GM19193 (cell line): ENCODE data around the gene RICTOR.

Experiments used
- POLR2A ChIP-seq: IDR thresholded peaks from 4 replicates; pipeline ENCODE4 v1.6.1; 2011; ENCODE audit not compliant: insufficient read depth, insufficient read length; ENCODE audit errors: extremely low read depth

Gene RICTOR

DNA sequence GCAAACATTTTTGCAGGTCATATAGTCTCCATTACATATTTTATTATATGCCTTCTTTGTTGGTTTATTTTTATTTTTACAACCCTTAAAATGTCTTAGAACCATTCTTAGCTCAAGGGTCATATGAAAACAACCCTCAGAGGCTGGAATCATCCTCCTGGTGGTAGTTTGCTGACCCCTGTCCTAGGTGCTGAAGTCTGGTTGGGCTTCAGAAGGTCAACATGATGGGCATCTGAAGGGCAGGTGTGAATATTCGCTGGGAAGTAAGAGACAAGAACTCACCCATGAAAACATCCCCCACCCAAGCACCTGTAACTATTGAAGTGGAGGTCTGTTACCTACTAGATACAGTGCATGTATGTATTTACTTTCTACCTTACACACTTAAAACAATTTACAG is 153.0 kb downstream of the RICTOR start:
- TF ChIP-seq POLR2A = no peak

DNA sequence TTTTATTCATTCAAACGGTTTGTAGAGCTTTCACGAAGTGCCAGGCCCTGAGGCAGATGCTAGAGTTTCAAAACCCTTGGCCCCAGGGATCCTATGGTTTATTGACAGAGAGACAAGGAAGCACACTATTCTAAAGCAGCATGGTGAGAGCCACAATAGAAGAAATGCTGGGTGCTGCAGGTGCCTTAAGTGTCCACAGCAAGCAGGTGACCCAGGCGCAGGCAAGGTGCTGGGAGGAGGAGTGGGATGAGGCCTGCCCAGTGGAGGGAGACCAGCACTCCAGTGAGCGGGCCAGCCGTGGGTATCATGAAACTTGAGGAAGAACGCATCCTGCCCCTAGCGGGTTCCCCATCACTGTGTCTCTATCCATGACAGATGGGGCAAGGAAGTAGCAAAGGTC is 157.4 kb downstream of the RICTOR start:
- no peak for TF ChIP-seq POLR2A

DNA sequence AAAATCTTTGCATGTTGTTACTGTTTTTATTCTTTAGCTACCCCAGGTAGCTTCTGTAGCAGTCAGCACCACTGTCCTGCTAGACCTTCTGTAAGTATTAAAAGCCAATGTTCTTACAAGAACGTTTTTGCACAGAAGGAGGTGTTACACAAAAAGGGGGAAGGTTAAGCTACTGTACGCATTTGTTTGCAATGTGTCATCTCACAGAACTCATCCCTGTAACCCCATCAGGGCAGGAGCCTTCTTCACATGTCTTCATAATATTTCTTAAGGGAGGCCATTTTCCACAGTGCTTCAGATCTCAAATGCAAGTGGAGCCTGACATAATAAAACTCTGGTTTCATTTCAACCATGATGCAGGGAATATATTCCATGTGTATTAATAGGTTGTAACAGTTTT is 160.5 kb downstream of the RICTOR start:
- TF ChIP-seq POLR2A = no peak

DNA sequence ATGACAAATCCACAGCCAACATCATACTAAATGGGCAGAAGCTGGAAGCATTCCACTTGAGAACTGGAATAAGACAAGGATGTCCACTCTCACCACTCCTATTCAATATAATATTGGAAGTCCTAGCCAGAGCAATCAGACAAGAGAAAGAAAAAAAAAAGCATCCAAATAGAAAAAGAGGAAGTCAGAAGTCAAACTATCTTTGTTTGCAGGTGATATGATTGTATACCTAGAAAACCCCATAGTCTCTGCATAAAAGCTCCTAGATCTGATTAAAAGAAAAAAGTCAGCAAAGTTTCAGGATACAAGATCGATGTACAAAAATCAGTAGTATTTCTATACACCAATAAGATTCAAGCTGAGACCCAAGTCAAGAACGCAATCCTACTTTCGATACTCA is 162.3 kb downstream of the RICTOR start:
- TF ChIP-seq POLR2A = no peak

DNA sequence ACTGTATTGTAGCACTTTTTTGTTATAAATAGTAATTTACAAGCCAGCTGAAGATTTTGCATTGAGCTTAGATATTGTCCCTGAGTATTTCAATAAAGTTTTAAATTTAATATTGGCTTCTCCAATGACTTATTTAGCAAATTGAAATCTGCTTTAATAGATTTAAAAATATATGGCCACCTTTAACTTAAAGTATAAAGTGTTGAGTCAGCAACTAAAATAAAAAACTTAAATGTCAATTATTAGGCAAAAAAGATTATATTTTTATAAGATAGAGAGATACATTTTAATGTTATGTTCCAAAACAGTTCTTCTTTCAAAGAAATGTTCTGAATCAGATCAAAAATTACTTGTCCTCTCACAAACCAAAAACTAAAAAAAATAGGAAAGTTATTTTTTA is 167.7 kb downstream of the RICTOR start:
- TF ChIP-seq POLR2A = no peak

GRCh38 chr5:38905516-38905915 is 168.7 kb downstream of the RICTOR start:
- TF ChIP-seq POLR2A = no peak

GRCh38 chr5:38899936-38900335 is 174.3 kb downstream of the RICTOR start:
- TF ChIP-seq POLR2A = no peak

DNA sequence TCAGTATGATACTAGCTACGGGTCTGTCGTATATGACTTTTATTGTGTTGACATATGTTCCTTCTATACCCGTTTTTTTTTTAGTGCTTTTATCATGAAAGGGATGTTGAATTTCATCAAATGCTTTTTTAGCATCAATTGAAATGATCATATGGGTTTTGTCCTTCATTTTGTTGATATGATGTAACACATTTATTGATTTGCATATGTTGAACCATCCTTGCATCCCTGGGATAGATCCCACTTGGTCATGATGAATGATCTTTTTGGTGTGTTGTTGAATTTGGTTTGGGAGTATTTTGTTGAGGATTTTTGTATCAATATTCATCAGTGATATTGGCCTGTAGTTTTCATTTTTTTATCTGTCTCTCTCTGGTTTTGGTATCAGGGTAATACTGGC is 177.4 kb downstream of the RICTOR start:
- no peak for TF ChIP-seq POLR2A

DNA sequence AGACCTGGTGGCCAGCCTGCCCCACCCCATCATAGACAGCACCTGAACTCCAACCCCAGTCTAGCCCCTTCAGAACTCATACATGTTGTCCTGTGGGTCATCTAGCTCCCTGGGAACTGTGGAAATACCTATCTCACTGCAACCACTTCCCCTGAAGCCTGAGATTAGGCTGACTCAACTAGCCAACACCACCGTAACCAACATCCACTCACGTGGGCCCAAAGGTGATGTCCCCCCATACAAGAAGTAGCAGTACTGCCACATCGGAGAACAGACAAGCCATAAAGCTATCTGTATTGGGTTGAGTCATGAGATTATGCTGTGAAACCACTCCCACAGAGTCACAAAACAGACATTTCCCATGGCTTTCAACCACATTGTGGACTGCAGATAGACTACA is 181.8 kb downstream of the RICTOR start:
- no peak for TF ChIP-seq POLR2A

GRCh38 chr5:38891563-38891962 is 182.6 kb downstream of the RICTOR start:
- TF ChIP-seq POLR2A = no peak

- TF ChIP-seq POLR2A = no peak
These were observed 184.8 kb downstream of the RICTOR start for GRCh38 chr5:38889424-38889823.

DNA sequence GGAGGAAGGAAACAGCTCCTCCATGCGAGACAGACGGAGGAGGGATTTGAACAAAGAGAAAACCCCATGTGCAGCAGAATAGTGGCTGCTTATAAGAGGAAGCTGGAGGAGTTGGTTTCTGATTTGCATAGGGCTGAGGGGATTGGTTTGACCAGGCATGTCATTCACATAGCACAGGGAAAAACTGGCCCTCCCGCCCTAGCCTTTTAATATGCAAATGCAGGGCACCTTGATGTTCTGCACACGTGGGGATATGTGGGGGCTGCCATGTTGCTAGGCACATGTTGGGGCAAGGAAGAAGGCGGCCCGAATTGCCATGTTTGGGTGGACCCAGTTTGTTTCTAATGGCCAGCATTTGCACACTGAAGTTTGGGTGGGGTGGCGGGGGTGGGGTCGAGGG is 186.2 kb downstream of the RICTOR start:
- no peak for TF ChIP-seq POLR2A
